Esophagus squamous epithelium (tissue), 5 donors: ENCODE data around the gene SULT1E1. TPM values are rescaled to one million over a fixed set of nuclear protein-coding genes. Genes with fewer than 3 reads are reported as not detected.
A peak's percentile ranks its signal among the peaks of the same experiment; 100 is the strongest.

Experiments
- DNase-seq: peaks from one replicate; lab custom pipeline; 2025; lab: John Stamatoyannopoulos, UW
- H3K27ac ChIP-seq, 4 donors: fragments of 200-600 bp; sonication (generic); one replicate each; pipeline ENCODE4 v1.5.1; 2016 to 2019; ENCODE audit warnings: mild to moderate bottlenecking in 1 of 4
- H3K27me3 ChIP-seq, 4 donors: fragments of 200-600 bp; sonication (generic); 1 replicate in 3 of 4; 2 replicates in 1 of 4; pipeline versions ENCODE4 v1.5.1 to v1.6.0; 2017 to 2021; ENCODE audit warnings: antibody characterized with exemption in 1 of 4
- H3K36me3 ChIP-seq, 3 donors: fragments of 200-600 bp; sonication (generic); one replicate each; pipeline ENCODE4 v1.5.1; 2016 to 2019
- H3K4me1 ChIP-seq, 3 donors: fragments of 200-600 bp; sonication (generic); one replicate each; pipeline ENCODE4 v1.5.1; 2017 to 2019
- H3K4me3 ChIP-seq, 4 donors: fragments of 200-600 bp; sonication (generic); 1 replicate in 3 of 4; 2 replicates in 1 of 4; pipeline ENCODE4 v1.5.1; 2016 to 2019; ENCODE audit warnings: mild to moderate bottlenecking in 2 of 4, moderate library complexity in 1 of 4
- H3K9me3 ChIP-seq, 3 donors: fragments of 200-600 bp; sonication (generic); one replicate each; pipeline ENCODE4 v1.5.1; 2016 to 2019
- POLR2A ChIP-seq, 4 donors: fragments of 450-650 bp; IDR thresholded peaks; one replicate each; pipeline ENCODE4 v1.6.1; 2017; ENCODE audit warnings: antibody characterized with exemption in 4 of 4, mild to moderate bottlenecking in 4 of 4, moderate library complexity in 3 of 4
- WGBS, 2 donors: methylation state at CpG; one replicate each; pipeline ENCODE4 v1.1.5; 2018; 5-methylcytosine and 5-hydroxymethylcytosine counted together
- intact Hi-C: fragments of 100-400 bp; cut with DNase I; formaldehyde crosslinking; loops from one replicate; pipeline ENCODE4 v1.15.0; 2022
- total RNA-seq, 4 donors: library from RNA; depleted of rRNA; stranded (reverse); fragments of >200 nt; gene quantifications; one replicate each; pipeline ENCODE4 v1.1.0, GENCODE V29; 2016
- TF ChIP-seq, protein P1 (sequence below), 6 experiments: fragments of 450-650 bp in 4 of 6; fragments of 200-600 bp in 2 of 6; sonication (generic) in 2 of 6; IDR thresholded peaks; one replicate each; pipeline ENCODE4 v1.5.1; 2016 to 2019; ENCODE audit warnings: antibody characterized with exemption in 6 of 6, mild to moderate bottlenecking in 4 of 6, moderate library complexity in 4 of 6
- donor health status: DM: yes; HTN: yes; CAD: no.

Gene SULT1E1
- total RNA-seq, 4 donors from 2014 or later, result 0.61 to 13.5 TPM; not detected in 2

- H3K27ac ChIP-seq, result no peak overlapping the region
- H3K9me3 ChIP-seq, result no peaks in the 10 kb centered on the region
- H3K4me3 ChIP-seq, result peak overlapping the region in 1 of 4 donors; percentile 1
- intact Hi-C loops, result no loop called here
- no peaks in the 10 kb centered on the region for H3K27me3 ChIP-seq
- 71% methylated on average over 12 to 16 of the region's 16 CpGs for WGBS, 2 donors
- H3K36me3 ChIP-seq, result no peaks in the 10 kb centered on the region
- no peak for TF ChIP-seq POLR2A (IDR thresholded peaks at IDR 0.05)
- TF ChIP-seq, protein P1, sequence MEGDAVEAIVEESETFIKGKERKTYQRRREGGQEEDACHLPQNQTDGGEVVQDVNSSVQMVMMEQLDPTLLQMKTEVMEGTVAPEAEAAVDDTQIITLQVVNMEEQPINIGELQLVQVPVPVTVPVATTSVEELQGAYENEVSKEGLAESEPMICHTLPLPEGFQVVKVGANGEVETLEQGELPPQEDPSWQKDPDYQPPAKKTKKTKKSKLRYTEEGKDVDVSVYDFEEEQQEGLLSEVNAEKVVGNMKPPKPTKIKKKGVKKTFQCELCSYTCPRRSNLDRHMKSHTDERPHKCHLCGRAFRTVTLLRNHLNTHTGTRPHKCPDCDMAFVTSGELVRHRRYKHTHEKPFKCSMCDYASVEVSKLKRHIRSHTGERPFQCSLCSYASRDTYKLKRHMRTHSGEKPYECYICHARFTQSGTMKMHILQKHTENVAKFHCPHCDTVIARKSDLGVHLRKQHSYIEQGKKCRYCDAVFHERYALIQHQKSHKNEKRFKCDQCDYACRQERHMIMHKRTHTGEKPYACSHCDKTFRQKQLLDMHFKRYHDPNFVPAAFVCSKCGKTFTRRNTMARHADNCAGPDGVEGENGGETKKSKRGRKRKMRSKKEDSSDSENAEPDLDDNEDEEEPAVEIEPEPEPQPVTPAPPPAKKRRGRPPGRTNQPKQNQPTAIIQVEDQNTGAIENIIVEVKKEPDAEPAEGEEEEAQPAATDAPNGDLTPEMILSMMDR (IDR thresholded peaks at IDR 0.05), result peak in 1 of 6 experiments; percentile 8
- H3K4me1 ChIP-seq, result peaks cover 0 to 47% (median 12%) of the 10 kb centered on the region in 3 donors
- no peak for DNase-seq
Observed at GRCh38 chr4:69831646-69832325, 28.2 kb downstream of the SULT1E1 start.

- DNase-seq, result no peak
- WGBS, 2 donors, result 69 to 72% methylated on average over 5 of the region's 5 CpGs
- intact Hi-C loops, result no loop called here
- Histone ChIP-seq H3K9me3 (no peaks in the 10 kb centered on the region), H3K36me3 (no peaks in the 10 kb centered on the region), H3K4me1 (peaks cover 0 to 47% (median 12%) of the 10 kb centered on the region in 3 donors), H3K4me3 (peak overlapping the region in 1 of 4 donors; percentile 1), H3K27ac (no peak overlapping the region), H3K27me3 (no peaks in the 10 kb centered on the region)
- TF ChIP-seq, protein P1 (IDR thresholded peaks at IDR 0.05), result no peak
Observed at GRCh38 chr4:69831270-69831627, 28.7 kb downstream of the SULT1E1 start.

- peaks cover 0 to 47% (median 12%) of the 10 kb centered on the region in 3 donors for H3K4me1 ChIP-seq
- H3K27ac ChIP-seq, result peak overlapping the region in 1 of 4 donors; percentile 39
- no peaks in the 10 kb centered on the region for H3K27me3 ChIP-seq
- TF ChIP-seq POLR2A (IDR thresholded peaks at IDR 0.05), result no peak
- TF ChIP-seq, protein P1 (IDR thresholded peaks at IDR 0.05), result peak in 1 of 6 experiments; percentile 17
- no peak overlapping the region for H3K4me3 ChIP-seq
- no peaks in the 10 kb centered on the region for H3K9me3 ChIP-seq
- H3K36me3 ChIP-seq, result no peaks in the 10 kb centered on the region
- intact Hi-C loops, result no loop called here
- DNase-seq, result no peak
- WGBS, 2 donors, result 42 to 54% methylated on average over 5 to 6 of the region's 6 CpGs
Observed at GRCh38 chr4:69830560-69831269, 29.2 kb downstream of the SULT1E1 start.

- Histone ChIP-seq H3K36me3 (no peaks in the 10 kb centered on the region), H3K4me1 (peaks cover 0 to 47% (median 12%) of the 10 kb centered on the region in 3 donors), H3K27me3 (no peaks in the 10 kb centered on the region), H3K9me3 (no peaks in the 10 kb centered on the region), H3K27ac (no peak overlapping the region), H3K4me3 (no peak overlapping the region)
- WGBS, 2 donors, result 55 to 88% methylated on average over 2 of the region's 2 CpGs
- no peak for TF ChIP-seq POLR2A (IDR thresholded peaks at IDR 0.05)
- TF ChIP-seq, protein P1 (IDR thresholded peaks at IDR 0.05), result no peak
- no peak for DNase-seq
- intact Hi-C loops, result no loop called here
Observed at GRCh38 chr4:69830192-69830559, 29.8 kb downstream of the SULT1E1 start.

GRCh38 chr4:69829678-69830077 is 30.3 kb downstream of the SULT1E1 start:
- H3K27ac ChIP-seq, result no peak overlapping the region
- H3K27me3 ChIP-seq, result no peaks in the 10 kb centered on the region
- intact Hi-C loops, result no loop called here
- no peak overlapping the region for H3K4me3 ChIP-seq
- peaks cover 0 to 47% (median 12%) of the 10 kb centered on the region in 3 donors for H3K4me1 ChIP-seq
- WGBS, 2 donors, result 41 to 82% methylated on average over 2 of the region's 2 CpGs
- no peaks in the 10 kb centered on the region for H3K9me3 ChIP-seq
- TF ChIP-seq POLR2A (IDR thresholded peaks at IDR 0.05), result no peak
- TF ChIP-seq, protein P1 (IDR thresholded peaks at IDR 0.05), result no peak
- no peaks in the 10 kb centered on the region for H3K36me3 ChIP-seq
- no peak for DNase-seq
